Measurements from ENCODE around the gene CELA2A. TPM values are rescaled to one million over a fixed set of nuclear protein-coding genes. Genes with fewer than 3 reads are reported as not detected.
"Not testable (repeated sequence)": the region's sequence is repeated elsewhere in the genome, so short reads cannot be mapped to it uniquely, and the experiment has no call there.

The CELA2A gene
- total RNA-seq, 3 donors from 2014 or later, result 0.52 to 0.83 (median 0.53) TPM

GRCh38 chr1:15463064-15463800 is 6.7 kb downstream of the CELA2A start:
- not testable (repeated sequence) for H3K4me1 Mint-ChIP-seq (ENCODE audit: low read depth); H3K9me3 Mint-ChIP-seq

GRCh38 chr1:15463926-15464322 is 7.4 kb downstream of the CELA2A start:
- H3K9me3 Mint-ChIP-seq; H3K4me1 Mint-ChIP-seq (ENCODE audit: low read depth); H3K36me3 Mint-ChIP-seq (ENCODE audit: insufficient read depth); H3K27me3 Mint-ChIP-seq (ENCODE audit: low read depth); H3K4me3 Mint-ChIP-seq; DNase-seq; ATAC-seq: not testable (repeated sequence)

More at GRCh38 chr1:15463064-15463800, 6.7 kb downstream of the CELA2A start:
- ATAC-seq; H3K36me3 Mint-ChIP-seq (ENCODE audit: insufficient read depth); H3K27me3 Mint-ChIP-seq (ENCODE audit: low read depth); DNase-seq; H3K4me3 Mint-ChIP-seq: not testable (repeated sequence)

- Mint-ChIP-seq H3K4me1 (ENCODE audit: low read depth) (no peaks in the 10 kb centered on the region), H3K9me3 (no peaks in the 10 kb centered on the region)
Observed at GRCh38 chr1:15465674-15466073, 9.1 kb downstream of the CELA2A start.

GRCh38 chr1:15466955-15467625 is 10.6 kb downstream of the CELA2A start:
- H3K9me3 Mint-ChIP-seq; H3K4me3 Mint-ChIP-seq; H3K4me1 Mint-ChIP-seq (ENCODE audit: low read depth); H3K27me3 Mint-ChIP-seq (ENCODE audit: low read depth); H3K36me3 Mint-ChIP-seq (ENCODE audit: insufficient read depth); DNase-seq; ATAC-seq: not testable (repeated sequence)

More at GRCh38 chr1:15465674-15466073, 9.1 kb downstream of the CELA2A start:
- H3K36me3 Mint-ChIP-seq (ENCODE audit: insufficient read depth), result no peaks in the 10 kb centered on the region
- H3K4me3 Mint-ChIP-seq, result no peak overlapping the region
- DNase-seq (no peak), ATAC-seq (no peak)
- peaks cover 7% of the 10 kb centered on the region for H3K27me3 Mint-ChIP-seq (ENCODE audit: low read depth)

GRCh38 chr1:15468145-15468544 is 11.6 kb downstream of the CELA2A start:
- H3K4me3 Mint-ChIP-seq, result no peak overlapping the region
- no peak for DNase-seq
- H3K9me3 Mint-ChIP-seq, result no peaks in the 10 kb centered on the region
- H3K36me3 Mint-ChIP-seq (ENCODE audit: insufficient read depth), result no peaks in the 10 kb centered on the region
- H3K27me3 Mint-ChIP-seq (ENCODE audit: low read depth), result peaks cover 4% of the 10 kb centered on the region
- no peak for ATAC-seq
- H3K4me1 Mint-ChIP-seq (ENCODE audit: low read depth), result no peaks in the 10 kb centered on the region

GRCh38 chr1:15469361-15469760 is 12.8 kb downstream of the CELA2A start:
- DNase-seq (no peak), ATAC-seq (no peak)
- no peaks in the 10 kb centered on the region for H3K4me1 Mint-ChIP-seq (ENCODE audit: low read depth)
- H3K27me3 Mint-ChIP-seq (ENCODE audit: low read depth), result peaks cover 3% of the 10 kb centered on the region
- no peaks in the 10 kb centered on the region for H3K36me3 Mint-ChIP-seq (ENCODE audit: insufficient read depth)
- no peaks in the 10 kb centered on the region for H3K9me3 Mint-ChIP-seq
- H3K4me3 Mint-ChIP-seq, result no peak overlapping the region

GRCh38 chr1:15469821-15470448 is 13.4 kb downstream of the CELA2A start:
- not testable (repeated sequence) for ATAC-seq; H3K36me3 Mint-ChIP-seq (ENCODE audit: insufficient read depth); DNase-seq; H3K9me3 Mint-ChIP-seq; H3K4me1 Mint-ChIP-seq (ENCODE audit: low read depth); H3K27me3 Mint-ChIP-seq (ENCODE audit: low read depth); H3K4me3 Mint-ChIP-seq

GRCh38 chr1:15471067-15471466 is 14.5 kb downstream of the CELA2A start:
- not testable (repeated sequence) for H3K36me3 Mint-ChIP-seq (ENCODE audit: insufficient read depth); ATAC-seq; DNase-seq; H3K4me3 Mint-ChIP-seq; H3K9me3 Mint-ChIP-seq; H3K4me1 Mint-ChIP-seq (ENCODE audit: low read depth); H3K27me3 Mint-ChIP-seq (ENCODE audit: low read depth)

GRCh38 chr1:15471723-15472122 is 15.2 kb downstream of the CELA2A start:
- not testable (repeated sequence) for H3K9me3 Mint-ChIP-seq; ATAC-seq; H3K4me1 Mint-ChIP-seq (ENCODE audit: low read depth); H3K4me3 Mint-ChIP-seq; H3K36me3 Mint-ChIP-seq (ENCODE audit: insufficient read depth); H3K27me3 Mint-ChIP-seq (ENCODE audit: low read depth); DNase-seq

GRCh38 chr1:15472587-15472986 is 16.1 kb downstream of the CELA2A start:
- H3K36me3 Mint-ChIP-seq (ENCODE audit: insufficient read depth), result no peaks in the 10 kb centered on the region
- no peaks in the 10 kb centered on the region for H3K27me3 Mint-ChIP-seq (ENCODE audit: low read depth)
- no peak for DNase-seq
- H3K4me1 Mint-ChIP-seq (ENCODE audit: low read depth), result no peaks in the 10 kb centered on the region
- ATAC-seq, result no peak
- no peaks in the 10 kb centered on the region for H3K9me3 Mint-ChIP-seq
- no peak overlapping the region for H3K4me3 Mint-ChIP-seq

GRCh38 chr1:15475752-15476314 is 19.3 kb downstream of the CELA2A start, which contains the start of gene CELA2B:
Gene CELA2B (plus strand): TSS chr1:15476104. CDS start chr1:15476126, 22 bp downstream.
- H3K36me3 Mint-ChIP-seq (ENCODE audit: insufficient read depth), result no peaks in the 10 kb centered on the region
- no peak within 1 kb of the TSS for H3K4me3 Mint-ChIP-seq
- no peaks in the 10 kb centered on the region for H3K4me1 Mint-ChIP-seq (ENCODE audit: low read depth)
- DNase-seq (no peak), ATAC-seq (no peak)
- no peaks in the 10 kb centered on the region for H3K9me3 Mint-ChIP-seq
- no peaks in the 10 kb centered on the region for H3K27me3 Mint-ChIP-seq (ENCODE audit: low read depth)

- Mint-ChIP-seq H3K4me1 (ENCODE audit: low read depth) (no peaks in the 10 kb centered on the region), H3K27me3 (ENCODE audit: low read depth) (no peaks in the 10 kb centered on the region), H3K9me3 (no peaks in the 10 kb centered on the region), H3K4me3 (no peak overlapping the region), H3K36me3 (ENCODE audit: insufficient read depth) (no peaks in the 10 kb centered on the region)
- DNase-seq, result no peak
- ATAC-seq, result no peak
Observed at GRCh38 chr1:15476927-15477326, 20.4 kb downstream of the CELA2A start.

- DNase-seq (no peak), ATAC-seq (no peak)
- H3K9me3 Mint-ChIP-seq, result no peaks in the 10 kb centered on the region
- H3K4me1 Mint-ChIP-seq (ENCODE audit: low read depth), result no peaks in the 10 kb centered on the region
- no peaks in the 10 kb centered on the region for H3K36me3 Mint-ChIP-seq (ENCODE audit: insufficient read depth)
- H3K4me3 Mint-ChIP-seq, result no peak overlapping the region
- H3K27me3 Mint-ChIP-seq (ENCODE audit: low read depth), result no peaks in the 10 kb centered on the region
Observed at GRCh38 chr1:15477646-15478212, 21.2 kb downstream of the CELA2A start.

GRCh38 chr1:15479654-15480347 is 23.3 kb downstream of the CELA2A start:
- H3K4me1 Mint-ChIP-seq (ENCODE audit: low read depth), result no peaks in the 10 kb centered on the region
- H3K27me3 Mint-ChIP-seq (ENCODE audit: low read depth), result no peaks in the 10 kb centered on the region
- no peaks in the 10 kb centered on the region for H3K9me3 Mint-ChIP-seq
- H3K36me3 Mint-ChIP-seq (ENCODE audit: insufficient read depth), result peaks cover 4% of the 10 kb centered on the region
- H3K4me3 Mint-ChIP-seq, result no peak overlapping the region
- ATAC-seq (no peak), DNase-seq (no peak)
